Activated T-helper 1 cell treated with anti-CD3 and anti-CD28 coated beads, Interleukin-12 subunit alpha, Interleukin-12 subunit beta, Interleukin-2, Interleukin-4 antibody, amounts not matched to agents 30 ng/mL and 10 ng/mL and 1 ng/mL, durations not matched to agents 14 hours and 24 hours and 36 hours (primary cell): ENCODE measurements around the gene RNF125. TPM values are rescaled to one million over a fixed set of nuclear protein-coding genes. Genes with fewer than 3 reads are reported as not detected.
A peak's percentile ranks its signal among the peaks of the same experiment; 100 is the strongest.
"Not testable (repeated sequence)": the region's sequence is repeated elsewhere in the genome, so short reads cannot be mapped to it uniquely, and the experiment has no call there.

Experiments used
- DNase-seq: peaks from one replicate; pipeline ENCODE4 v3.0.0; 2021; ENCODE audit warnings: low spot score
- H3K27ac Mint-ChIP-seq: one replicate; pipeline ENCODE4 v1.8.0; 2021; ENCODE audit warnings: mild to moderate bottlenecking, mixed read lengths
- H3K27me3 Mint-ChIP-seq: one replicate; pipeline ENCODE4 v1.8.0; 2022; ENCODE audit warnings: mild to moderate bottlenecking, moderate library complexity, mixed read lengths; ENCODE audit not compliant: insufficient read depth
- H3K36me3 Mint-ChIP-seq: one replicate; pipeline ENCODE4 v1.8.0; 2021; ENCODE audit warnings: low read depth, mixed read lengths
- H3K4me1 Mint-ChIP-seq: one replicate; pipeline ENCODE4 v1.8.0; 2021; ENCODE audit warnings: low read depth, mixed read lengths
- H3K4me3 Mint-ChIP-seq: one replicate; pipeline ENCODE4 v1.8.0; 2021; ENCODE audit warnings: mild to moderate bottlenecking, moderate library complexity, mixed read lengths
- H3K9me3 Mint-ChIP-seq: one replicate; pipeline ENCODE4 v1.8.0; 2021; ENCODE audit warnings: mixed read lengths
- intact Hi-C: fragments of 100-400 bp; cut with micrococcal nuclease; formaldehyde crosslinking; loops from one replicate; pipeline ENCODE4 v1.15.1; 2024
- total RNA-seq: library from RNA; stranded (reverse); gene quantifications from 2 replicates; pipeline ENCODE4 v1.2.3, GENCODE V29; 2022

The RNF125 gene
- total RNA-seq, 1 donor from 2014 or later: 32.2 TPM

DNA sequence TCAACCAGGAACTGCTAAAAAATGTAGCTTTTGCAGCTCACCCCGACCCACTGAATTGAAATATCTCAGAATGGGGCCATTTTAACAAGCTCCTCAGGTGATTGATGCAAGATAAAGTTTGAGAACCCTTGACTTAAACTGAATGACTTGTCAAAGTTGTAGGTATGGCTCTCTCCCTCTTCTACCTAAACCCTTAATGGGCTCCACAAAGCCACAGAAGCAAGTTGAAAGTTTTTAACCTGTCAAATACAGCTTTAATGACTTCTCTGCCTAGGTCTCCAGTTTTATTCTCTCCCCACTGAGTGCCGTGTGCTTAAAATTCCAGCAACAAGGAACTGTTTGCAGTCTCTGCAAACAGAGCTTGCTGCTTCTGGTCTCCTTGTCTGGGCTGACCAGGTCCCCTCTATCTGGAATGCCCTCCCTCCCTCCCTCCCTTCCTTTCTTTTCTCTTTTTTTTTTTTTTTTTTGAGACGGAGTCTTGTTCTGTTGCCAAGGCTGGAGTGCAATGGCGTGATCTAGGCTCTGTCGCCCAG lies 19.7 kb upstream of the RNF125 start:
- Mint-ChIP-seq H3K27me3 (peaks cover 7% of the 10 kb centered on the region), H3K4me3 (no peak overlapping the region), H3K27ac (no peak overlapping the region), H3K4me1 (no peaks in the 10 kb centered on the region), H3K9me3 (no peaks in the 10 kb centered on the region), H3K36me3 (no peaks in the 10 kb centered on the region)
- no peak for DNase-seq
- intact Hi-C loops: no loop called here

DNA sequence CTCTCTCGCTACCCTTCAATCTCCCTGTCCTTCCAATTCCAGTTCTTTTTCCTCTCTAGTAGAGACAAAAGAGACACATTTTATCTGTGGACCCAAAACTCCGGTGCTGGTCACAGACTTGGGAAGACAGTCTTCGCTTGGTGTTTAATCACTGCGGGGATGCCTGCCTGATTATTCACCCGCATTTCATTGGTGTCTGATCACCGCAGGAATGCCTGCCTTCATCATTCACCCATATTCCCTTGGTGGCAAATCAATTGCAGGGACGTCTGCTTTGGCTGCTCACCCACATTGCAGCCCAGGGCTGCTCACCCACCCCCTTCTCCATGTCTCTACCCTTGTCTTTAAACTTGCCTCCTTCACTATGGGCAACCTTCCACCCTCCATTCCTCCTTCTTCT lies 17.5 kb upstream of the RNF125 start:
- H3K4me1 Mint-ChIP-seq, intact Hi-C loops, H3K9me3 Mint-ChIP-seq, H3K27me3 Mint-ChIP-seq, DNase-seq, H3K36me3 Mint-ChIP-seq, H3K4me3 Mint-ChIP-seq, H3K27ac Mint-ChIP-seq: not testable (repeated sequence)

DNA sequence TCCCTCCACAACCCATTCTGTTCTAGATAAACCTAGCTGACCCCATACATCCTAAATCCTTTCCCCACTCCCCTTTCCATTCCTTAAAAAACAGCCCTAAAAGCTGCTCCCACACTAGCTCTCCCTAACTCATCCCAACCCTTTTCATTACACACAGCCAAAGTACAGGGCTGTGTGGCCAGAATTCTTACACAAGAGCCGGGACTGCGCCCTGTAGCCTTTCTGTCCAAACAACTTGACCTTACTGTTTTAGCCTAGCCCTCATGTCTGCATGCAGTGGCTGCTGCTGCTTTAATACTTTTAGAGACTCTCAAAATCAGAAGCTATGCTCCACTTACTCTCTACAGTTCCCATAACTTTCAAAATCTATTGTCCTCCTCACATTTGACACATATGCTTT lies 14.8 kb upstream of the RNF125 start:
- intact Hi-C loops, H3K4me1 Mint-ChIP-seq, DNase-seq, H3K9me3 Mint-ChIP-seq, H3K4me3 Mint-ChIP-seq, H3K27ac Mint-ChIP-seq, H3K27me3 Mint-ChIP-seq, H3K36me3 Mint-ChIP-seq: not testable (repeated sequence)

DNA sequence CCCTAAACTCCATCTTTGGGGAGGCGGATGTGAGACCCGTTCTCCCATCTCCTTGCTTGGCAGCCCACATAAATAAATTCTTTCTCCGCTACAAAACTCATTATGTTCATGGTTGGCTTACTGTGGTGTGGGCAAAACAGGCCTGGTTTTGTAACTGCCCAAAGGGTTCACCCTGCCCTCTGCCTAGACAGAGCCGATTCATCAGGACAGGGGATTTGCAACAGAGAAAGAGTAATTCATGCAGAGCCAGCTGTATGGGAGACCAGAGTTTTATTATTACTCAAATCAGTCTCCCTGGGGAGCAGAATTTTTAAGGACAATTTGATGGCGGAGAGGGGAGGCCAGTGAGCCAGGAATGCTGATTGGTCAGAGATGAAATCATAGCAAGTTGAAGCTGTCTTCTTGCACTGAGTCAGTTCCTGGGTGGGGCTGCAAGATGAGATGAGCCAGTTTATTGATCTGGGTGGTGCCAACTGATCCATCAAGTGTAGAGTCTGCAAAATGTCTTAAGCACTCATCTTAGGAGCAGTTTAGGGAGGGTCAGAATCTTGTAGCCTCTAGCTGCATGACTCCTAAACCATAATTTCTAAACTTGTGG lies 8.4 kb upstream of the RNF125 start:
- Mint-ChIP-seq H3K27me3 (peaks cover 3% of the 10 kb centered on the region), H3K4me1 (peaks cover 8% of the 10 kb centered on the region), H3K27ac (no peak overlapping the region), H3K9me3 (no peaks in the 10 kb centered on the region), H3K36me3 (no peaks in the 10 kb centered on the region), H3K4me3 (no peak overlapping the region)
- intact Hi-C loops: no loop called here
- no peak for DNase-seq

DNA sequence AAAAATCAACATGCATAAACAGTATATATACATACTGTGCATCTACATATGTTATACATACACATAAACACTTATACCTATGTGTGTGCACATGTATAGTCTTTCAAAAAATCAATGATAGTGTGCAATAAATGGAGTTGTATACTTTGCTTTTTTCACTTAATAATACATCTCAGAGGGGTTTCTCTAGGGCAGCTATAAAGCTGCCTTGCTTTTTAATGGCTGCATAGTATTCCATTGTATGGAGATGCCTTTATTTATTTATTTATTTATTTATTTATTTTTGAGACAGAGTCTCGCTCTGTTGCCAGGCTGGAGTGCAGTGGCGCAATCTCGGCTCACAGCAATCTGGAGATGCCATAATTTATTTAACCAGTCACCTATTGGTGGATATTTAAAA lies 7.4 kb upstream of the RNF125 start:
- Mint-ChIP-seq H3K4me1 (peaks cover 14% of the 10 kb centered on the region), H3K27ac (no peak overlapping the region), H3K9me3 (no peaks in the 10 kb centered on the region), H3K36me3 (peaks cover 2% of the 10 kb centered on the region), H3K27me3 (peaks cover 3% of the 10 kb centered on the region), H3K4me3 (no peak overlapping the region)
- intact Hi-C loops: no loop called here
- no peak for DNase-seq

DNA sequence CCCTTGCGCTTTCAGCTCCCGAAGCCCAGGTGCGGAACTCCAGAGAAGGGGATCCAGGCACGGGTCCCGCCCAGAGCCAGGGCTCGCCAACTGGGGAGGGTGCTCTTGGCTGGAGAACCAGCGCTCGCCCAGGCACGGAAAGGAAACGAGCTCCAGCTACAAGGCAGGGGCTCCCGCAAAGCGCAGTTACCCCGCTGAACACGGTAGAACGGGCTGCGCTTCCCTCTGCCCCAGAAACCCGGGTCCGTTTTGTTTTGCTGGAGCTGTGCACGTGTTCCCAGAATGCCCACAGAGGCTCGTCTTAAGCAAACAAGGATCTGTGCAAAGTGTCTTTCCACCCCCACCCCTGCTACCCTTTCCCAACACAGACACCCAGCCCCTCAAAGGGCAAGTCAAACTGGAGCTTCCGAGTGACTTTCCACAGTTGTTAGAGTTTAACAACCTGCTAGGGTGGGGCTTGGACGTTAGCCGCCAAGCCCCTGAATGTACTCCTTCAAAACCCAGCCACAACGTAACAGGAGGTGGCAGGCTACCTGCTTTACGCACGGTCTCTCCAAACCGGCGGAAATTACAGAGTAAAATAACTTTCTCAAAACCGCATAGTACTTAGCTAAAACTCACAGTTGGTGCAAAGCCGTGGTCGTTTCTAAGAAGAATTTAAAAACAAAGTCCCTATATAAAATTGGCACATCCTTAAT lies 775 bp downstream of the RNF125 start:
- Mint-ChIP-seq H3K4me1 (peaks cover 50% of the 10 kb centered on the region), H3K9me3 (no peaks in the 10 kb centered on the region), H3K27ac (peak overlapping the region; percentile 99), H3K4me3 (peak overlapping the region; percentile 99), H3K36me3 (peaks cover 16% of the 10 kb centered on the region), H3K27me3 (peaks cover 2% of the 10 kb centered on the region)
- DNase-seq: peak; percentile 34
- intact Hi-C loops: loop anchor here (1.0 to 2.0 kb wide), 3 partner anchors 8 to 451 kb away; partner anchors contain the start of gene GAREM1

DNA sequence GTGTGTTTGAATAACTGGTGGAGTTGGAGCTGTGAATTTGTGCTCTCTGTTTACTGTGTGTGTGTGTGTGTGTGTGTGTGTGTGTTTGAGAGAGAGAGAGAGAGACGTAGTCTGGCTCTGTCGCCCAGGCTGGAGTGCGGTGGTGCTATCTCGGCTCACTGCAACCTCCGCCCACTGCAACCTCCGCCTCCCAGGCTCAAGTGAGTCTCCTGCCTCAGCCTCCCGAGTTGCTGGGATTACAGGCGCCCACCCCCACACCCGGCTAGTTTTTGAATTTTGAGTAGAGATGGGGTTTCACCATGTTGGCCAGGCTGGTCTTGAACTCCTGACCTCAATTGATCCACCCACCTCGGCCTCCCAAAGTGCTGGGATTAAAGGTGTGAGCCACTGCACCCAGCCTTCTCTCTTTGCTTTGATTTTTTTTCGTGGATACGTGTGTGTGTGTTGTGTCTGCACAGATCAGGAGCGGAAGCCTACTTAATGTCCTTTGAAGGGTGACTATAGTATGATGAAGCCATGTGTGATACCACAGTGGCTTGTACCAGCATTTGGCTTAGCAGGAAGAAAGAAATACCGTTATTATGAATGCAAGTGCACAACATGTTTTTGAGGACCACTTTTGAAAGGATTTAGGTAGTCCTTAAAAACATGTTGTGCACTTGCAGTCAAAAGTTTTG lies 1.5 kb downstream of the RNF125 start:
- Mint-ChIP-seq H3K4me3 (peak overlapping the region; percentile 99), H3K27ac (peak overlapping the region; percentile 99), H3K36me3 (peaks cover 16% of the 10 kb centered on the region), H3K4me1 (peaks cover 54% of the 10 kb centered on the region)
- DNase-seq: peak; percentile 16
- intact Hi-C loops: loop anchor here (1.0 to 2.0 kb wide), 3 partner anchors 7 to 451 kb away; partner anchors contain the start of gene GAREM1
- not testable (repeated sequence) for H3K27me3 Mint-ChIP-seq, H3K9me3 Mint-ChIP-seq

DNA sequence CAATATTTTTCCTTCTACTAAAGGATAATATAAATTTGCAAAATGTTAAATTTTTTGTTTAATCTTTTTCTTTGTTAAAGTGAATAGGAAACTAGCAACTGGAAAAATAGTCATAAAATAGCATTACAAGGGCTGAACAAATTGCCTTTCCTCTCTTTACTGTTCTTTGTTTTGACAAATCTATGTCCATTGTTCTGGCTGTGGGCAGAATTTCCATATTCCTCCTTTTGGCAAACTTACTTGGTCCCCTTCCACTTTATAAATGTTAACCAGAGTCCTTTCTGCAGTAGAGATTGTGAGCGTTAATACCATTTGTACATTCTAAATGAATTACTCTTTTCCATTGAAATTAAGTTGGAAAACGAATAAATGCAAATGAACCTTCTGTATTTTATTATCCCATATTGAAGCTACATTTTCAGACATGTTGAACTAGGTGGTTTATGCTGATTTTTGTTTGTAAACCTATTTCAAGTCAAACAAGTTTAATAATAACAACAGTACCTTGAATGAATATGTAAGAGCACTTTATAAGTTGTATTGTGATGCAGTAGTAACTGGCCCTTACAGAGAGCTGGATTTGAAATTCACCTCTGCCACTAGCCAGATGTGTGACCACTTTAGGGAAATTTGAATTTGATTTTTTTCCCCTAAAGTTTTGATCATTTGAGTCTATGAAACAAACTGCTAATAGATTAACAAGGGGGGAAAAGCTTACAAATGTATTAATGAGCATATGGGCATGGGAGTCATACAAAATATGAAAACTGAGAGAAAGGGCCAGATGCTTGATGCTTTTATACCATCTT lies 3.3 kb downstream of the RNF125 start:
- H3K4me1 Mint-ChIP-seq: peaks cover 58% of the 10 kb centered on the region
- H3K27me3 Mint-ChIP-seq: no peaks in the 10 kb centered on the region
- H3K27ac Mint-ChIP-seq: no peak overlapping the region
- H3K4me3 Mint-ChIP-seq: peak overlapping the region; percentile 53
- intact Hi-C loops: no loop called here
- no peak for DNase-seq
- no peaks in the 10 kb centered on the region for H3K9me3 Mint-ChIP-seq
- peaks cover 22% of the 10 kb centered on the region for H3K36me3 Mint-ChIP-seq

DNA sequence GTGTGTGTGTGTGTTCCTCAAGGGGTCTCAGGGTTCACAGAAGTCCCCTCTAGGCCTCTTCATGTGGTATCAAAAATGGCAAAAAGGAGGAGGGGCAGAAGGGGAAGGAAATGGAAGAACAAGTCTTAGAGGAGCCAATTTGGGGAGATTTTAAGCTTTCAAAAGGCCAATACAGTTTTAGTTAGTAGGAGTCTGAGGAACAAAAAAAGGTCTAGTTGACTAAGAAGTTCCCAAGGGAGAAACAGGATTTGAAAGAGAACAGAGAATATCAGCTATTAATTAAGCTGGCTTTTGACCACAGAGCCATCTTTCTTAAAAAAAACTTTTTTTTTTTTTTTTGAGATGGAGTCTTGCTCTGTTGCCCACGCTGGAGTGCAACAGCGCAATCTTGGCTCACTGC lies 7.1 kb downstream of the RNF125 start:
- Mint-ChIP-seq H3K27ac (no peak overlapping the region), H3K4me1 (peaks cover 55% of the 10 kb centered on the region), H3K36me3 (peaks cover 36% of the 10 kb centered on the region), H3K9me3 (no peaks in the 10 kb centered on the region), H3K4me3 (peak overlapping the region; percentile 40), H3K27me3 (no peaks in the 10 kb centered on the region)
- intact Hi-C loops: no loop called here
- no peak for DNase-seq

DNA sequence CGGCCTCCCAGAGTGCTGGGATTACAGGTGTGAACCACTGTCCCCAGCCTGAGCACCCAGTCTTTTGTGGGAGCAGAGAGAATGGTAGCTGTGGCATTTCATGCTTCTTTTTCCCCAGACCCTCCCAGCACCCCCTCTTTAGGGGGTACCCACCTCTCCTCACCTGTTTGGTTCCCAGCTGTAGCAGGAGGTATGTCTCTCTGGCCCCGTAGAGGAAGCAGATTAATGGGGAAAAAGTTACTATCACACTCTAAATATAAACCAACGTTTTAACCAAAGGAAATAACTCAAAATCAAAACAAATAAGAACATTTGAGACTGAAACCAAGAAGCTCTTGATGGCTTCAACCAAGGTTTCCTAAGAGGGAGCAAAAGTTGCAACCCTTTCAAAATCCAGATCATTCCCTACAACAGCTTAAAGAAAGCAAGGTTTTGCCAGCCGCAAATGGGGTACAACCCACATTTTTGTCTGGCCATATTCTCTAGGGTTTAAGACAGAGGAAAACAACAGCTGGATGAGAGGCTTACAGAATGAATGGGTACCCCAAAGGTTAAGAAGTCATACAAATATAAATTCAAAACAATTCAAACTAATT lies 8.0 kb downstream of the RNF125 start:
- H3K36me3 Mint-ChIP-seq: peaks cover 42% of the 10 kb centered on the region
- H3K4me1 Mint-ChIP-seq: peaks cover 51% of the 10 kb centered on the region
- H3K27ac Mint-ChIP-seq: peak overlapping the region; percentile 62
- intact Hi-C loops: loop anchor here (1.0 kb wide), 1 partner anchor 7 kb away; no protein-coding TSS in a partner anchor
- no peaks in the 10 kb centered on the region for H3K27me3 Mint-ChIP-seq
- H3K9me3 Mint-ChIP-seq: no peaks in the 10 kb centered on the region
- no peak for DNase-seq
- peak overlapping the region; percentile 46 for H3K4me3 Mint-ChIP-seq

DNA sequence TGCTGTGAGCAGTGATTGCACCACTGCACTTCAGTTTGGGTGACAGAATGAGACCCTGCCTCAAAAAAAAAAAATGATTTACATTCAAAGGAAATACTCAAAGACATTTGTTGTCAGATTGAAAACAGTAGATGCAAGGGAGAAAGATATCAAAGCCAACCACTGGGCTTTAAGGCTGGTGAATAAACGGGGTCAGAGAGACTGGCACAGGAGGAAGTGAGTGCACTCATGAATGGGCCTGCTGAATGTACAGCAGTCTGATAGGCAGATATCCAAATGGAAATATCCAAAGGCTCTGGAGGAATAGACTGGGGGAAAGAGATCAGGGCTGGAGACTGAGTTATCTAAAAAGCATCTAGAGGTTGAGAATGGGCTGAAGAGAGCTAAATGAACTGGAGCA lies 10.9 kb downstream of the RNF125 start:
- no peaks in the 10 kb centered on the region for H3K9me3 Mint-ChIP-seq
- DNase-seq: no peak
- H3K36me3 Mint-ChIP-seq: peaks cover 43% of the 10 kb centered on the region
- H3K4me1 Mint-ChIP-seq: peaks cover 59% of the 10 kb centered on the region
- intact Hi-C loops: no loop called here
- peak overlapping the region; percentile 43 for H3K27ac Mint-ChIP-seq
- H3K27me3 Mint-ChIP-seq: no peaks in the 10 kb centered on the region
- no peak overlapping the region for H3K4me3 Mint-ChIP-seq

DNA sequence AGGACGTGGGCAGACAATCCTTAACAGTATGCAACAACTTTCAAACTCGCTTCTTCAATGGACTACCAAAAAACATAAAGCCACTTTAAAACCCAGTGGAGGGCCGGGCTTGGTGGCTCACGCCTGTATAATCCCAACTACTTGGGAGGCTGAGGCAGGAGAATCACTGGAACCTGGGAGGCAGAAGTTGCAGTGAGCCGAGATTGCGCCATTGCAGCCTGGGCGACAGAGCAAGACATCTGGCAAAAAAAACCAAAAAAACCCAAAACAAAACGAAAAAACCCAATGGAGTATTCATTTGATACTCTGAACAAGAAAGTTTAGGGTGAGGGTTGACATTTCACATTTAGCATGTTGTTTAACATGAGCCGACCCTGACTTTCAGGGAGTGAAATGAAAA lies 14.0 kb downstream of the RNF125 start:
- H3K4me1 Mint-ChIP-seq: peaks cover 50% of the 10 kb centered on the region
- DNase-seq: no peak
- no peak overlapping the region for H3K4me3 Mint-ChIP-seq
- H3K27ac Mint-ChIP-seq: no peak overlapping the region
- H3K27me3 Mint-ChIP-seq: no peaks in the 10 kb centered on the region
- intact Hi-C loops: no loop called here
- H3K36me3 Mint-ChIP-seq: peaks cover 51% of the 10 kb centered on the region
- no peaks in the 10 kb centered on the region for H3K9me3 Mint-ChIP-seq
